COLO829 (cell line): Measurements from ENCODE around the gene GLIS1.
"Not testable (repeated sequence)": the region's sequence is repeated elsewhere in the genome, so short reads cannot be mapped to it uniquely, and the experiment has no call there.

ENCODE experiments used
- DNase-seq: peaks from one replicate; pipeline ENCODE4 v3.0.0; 2012; ENCODE audit warnings: low spot score

Gene GLIS1

GRCh38 chr1:53739109-53739681, at the start of gene GLIS1:
Gene GLIS1, minus strand, starts transcription at chr1:53739164. Its CDS starts 1,100 bp downstream, at chr1:53738064.
- DNase-seq: peak; percentile 85

- no peak for DNase-seq
These were observed 48.7 kb upstream of the GLIS1 start for GRCh38 chr1:53787655-53788054.

- DNase-seq: no peak
These were observed 44.1 kb upstream of the GLIS1 start for GRCh38 chr1:53783056-53783455.

GRCh38 chr1:53781654-53782053, 42.7 kb upstream of the GLIS1 start:
- no peak for DNase-seq

- no peak for DNase-seq
These were observed 38.3 kb upstream of the GLIS1 start for GRCh38 chr1:53777272-53777671.

- DNase-seq: no peak
These were observed 32.7 kb upstream of the GLIS1 start for GRCh38 chr1:53771648-53772047.

- DNase-seq: no peak
These were observed 30.8 kb upstream of the GLIS1 start for GRCh38 chr1:53769780-53770179.

GRCh38 chr1:53769184-53769583, 30.2 kb upstream of the GLIS1 start:
- no peak for DNase-seq

GRCh38 chr1:53766831-53767405, 28.0 kb upstream of the GLIS1 start:
- peak; percentile 41 for DNase-seq

GRCh38 chr1:53766194-53766742, 27.3 kb upstream of the GLIS1 start:
- no peak for DNase-seq

- no peak for DNase-seq
These were observed 26.7 kb upstream of the GLIS1 start for GRCh38 chr1:53765657-53766056.

GRCh38 chr1:53763911-53764310, 24.9 kb upstream of the GLIS1 start:
- DNase-seq: no peak

- DNase-seq: no peak
These were observed 24.5 kb upstream of the GLIS1 start for GRCh38 chr1:53763461-53763860.

- not testable (repeated sequence) for DNase-seq
These were observed 21.5 kb upstream of the GLIS1 start for GRCh38 chr1:53760497-53760896.

GRCh38 chr1:53755874-53756273, 16.9 kb upstream of the GLIS1 start:
- no peak for DNase-seq

GRCh38 chr1:53754484-53755312, 15.7 kb upstream of the GLIS1 start:
- DNase-seq: peak; percentile 42

- no peak for DNase-seq
These were observed 13.3 kb upstream of the GLIS1 start for GRCh38 chr1:53752281-53752680.

- no peak for DNase-seq
These were observed 8.9 kb upstream of the GLIS1 start for GRCh38 chr1:53747841-53748240.

GRCh38 chr1:53740621-53741105, 1.7 kb upstream of the GLIS1 start:
- DNase-seq: no peak

GRCh38 chr1:53738205-53739108, 507 bp downstream of the GLIS1 start:
- no peak for DNase-seq

GRCh38 chr1:53737648-53738204, 1.2 kb downstream of the GLIS1 start:
- DNase-seq: no peak
